BE2C (cell line): ENCODE data around the gene FXR2.

Source experiments
- DNase-seq: peaks from one replicate; pipeline ENCODE4 v3.0.0-alpha.2; 2020
- H3K27me3 ChIP-seq: fragments of 250-450 bp; sonication (Bioruptor Pico); 2 replicates; pipeline ENCODE4 v1.5.1; 2020; ENCODE audit warnings: mild to moderate bottlenecking
- H3K36me3 ChIP-seq: fragments of 250-450 bp; sonication (Bioruptor Pico); 2 replicates; pipeline ENCODE4 v1.5.1; 2020; ENCODE audit warnings: mild to moderate bottlenecking
- H3K4me1 ChIP-seq: fragments of 250-450 bp; sonication (Bioruptor Pico); 2 replicates; pipeline ENCODE4 v1.5.1; 2020
- H3K4me3 ChIP-seq: 2 replicates; pipeline ENCODE4 v1.5.1; 2011; ENCODE audit warnings: low read depth, low read length
- H3K9me3 ChIP-seq: fragments of 250-450 bp; sonication (Bioruptor Pico); 2 replicates; pipeline ENCODE4 v1.5.1; 2020
- CTCF ChIP-seq: IDR thresholded peaks from 2 replicates; pipeline ENCODE4 v1.5.1; 2012; ENCODE audit warnings: mild to moderate bottlenecking, low read depth, low read length

The FXR2 gene

GRCh38 chr17:7574176-7574953 is 40.3 kb downstream of the FXR2 start:
- Histone ChIP-seq H3K4me3 (peak overlapping the region; percentile 86), H3K4me1 (peaks cover 12% of the 10 kb centered on the region), H3K27me3 (no peaks in the 10 kb centered on the region), H3K36me3 (peaks cover 60% of the 10 kb centered on the region), H3K9me3 (no peaks in the 10 kb centered on the region)
- no peak for TF ChIP-seq CTCF
- no peak for DNase-seq

- Histone ChIP-seq H3K9me3 (no peaks in the 10 kb centered on the region), H3K4me1 (peaks cover 6% of the 10 kb centered on the region; the same call in 1 of the 2 replicates), H3K27me3 (no peaks in the 10 kb centered on the region), H3K36me3 (peaks cover 55% of the 10 kb centered on the region), H3K4me3 (peak overlapping the region; percentile 86)
- TF ChIP-seq CTCF: no peak
- DNase-seq: peak; percentile 82
Observed at GRCh38 chr17:7573324-7574080, 41.2 kb downstream of the FXR2 start.

- Histone ChIP-seq H3K9me3 (no peaks in the 10 kb centered on the region), H3K4me3 (peak overlapping the region; percentile 86), H3K4me1 (peaks cover 6% of the 10 kb centered on the region; the same call in 1 of the 2 replicates), H3K27me3 (no peaks in the 10 kb centered on the region), H3K36me3 (peaks cover 48% of the 10 kb centered on the region)
- peak; percentile 93 for DNase-seq
- TF ChIP-seq CTCF: no peak
Observed at GRCh38 chr17:7572588-7573323, 41.9 kb downstream of the FXR2 start.

GRCh38 chr17:7572338-7572587 is 42.4 kb downstream of the FXR2 start:
- no peak for DNase-seq
- H3K36me3 ChIP-seq: peaks cover 44% of the 10 kb centered on the region

GRCh38 chr17:7570351-7570750 is 44.3 kb downstream of the FXR2 start:
- no peak for DNase-seq
- Histone ChIP-seq H3K27me3 (no peaks in the 10 kb centered on the region), H3K36me3 (peaks cover 27% of the 10 kb centered on the region), H3K9me3 (no peaks in the 10 kb centered on the region), H3K4me1 (peaks cover 6% of the 10 kb centered on the region; the same call in 1 of the 2 replicates), H3K4me3 (no peak overlapping the region)
- no peak for TF ChIP-seq CTCF

More at GRCh38 chr17:7572338-7572587, 42.4 kb downstream of the FXR2 start:
- TF ChIP-seq CTCF: no peak
- H3K27me3 ChIP-seq: no peaks in the 10 kb centered on the region
- H3K4me1 ChIP-seq: peaks cover 6% of the 10 kb centered on the region; the same call in 1 of the 2 replicates
- no peaks in the 10 kb centered on the region for H3K9me3 ChIP-seq
- H3K4me3 ChIP-seq: peak overlapping the region; percentile 56
